ENCODE results near the gene EDNRB.
"Not testable (repeated sequence)": the region's sequence is repeated elsewhere in the genome, so short reads cannot be mapped to it uniquely, and the experiment has no call there.

Gene EDNRB

DNA sequence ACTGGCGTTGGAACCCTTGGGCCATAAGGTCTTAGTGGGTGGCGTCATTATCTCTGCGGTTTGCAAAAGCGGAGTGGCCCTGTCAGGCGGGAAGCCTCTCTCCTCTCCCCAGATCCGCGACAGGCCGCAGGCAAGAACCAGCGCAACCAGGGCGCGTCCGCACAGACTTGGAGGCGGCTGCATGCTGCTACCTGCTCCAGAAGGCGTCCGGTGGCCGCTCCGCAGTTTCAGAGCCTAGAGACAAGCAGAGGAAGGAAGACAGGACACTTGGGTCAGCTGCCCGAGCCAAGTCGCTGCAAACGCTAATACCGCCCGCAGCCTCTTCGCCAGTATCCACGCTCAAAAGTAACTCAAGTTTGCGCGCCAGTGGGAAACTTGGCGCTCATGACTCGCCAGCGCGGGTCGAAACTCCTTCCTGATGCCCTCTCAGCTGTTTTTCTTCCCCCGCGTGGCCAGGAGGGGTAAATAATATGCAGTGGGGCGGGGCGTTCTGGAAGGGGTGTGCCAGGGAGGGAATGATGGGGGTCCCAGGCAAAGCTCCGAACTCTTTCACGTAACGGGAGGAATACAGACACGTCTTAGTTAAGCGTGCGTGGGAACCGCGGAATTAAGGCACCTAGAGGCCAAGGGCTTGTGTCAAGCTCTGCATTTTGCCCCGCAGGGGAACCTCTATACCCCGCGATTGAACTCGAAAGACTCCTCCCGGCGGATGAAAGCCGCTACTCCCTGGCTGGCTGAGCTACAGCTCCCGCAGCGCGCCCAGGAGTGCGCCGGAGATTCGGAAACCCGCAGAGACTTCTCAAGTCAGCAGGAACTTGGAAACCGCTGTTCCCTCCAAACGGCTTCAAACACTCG, at the start of gene EDNRB:
Gene EDNRB (minus strand): TSS at position 441 of the 855 bp plus-strand sequence. CDS start 258 bp downstream, at position 183.
- no peak for DNase-seq

DNA sequence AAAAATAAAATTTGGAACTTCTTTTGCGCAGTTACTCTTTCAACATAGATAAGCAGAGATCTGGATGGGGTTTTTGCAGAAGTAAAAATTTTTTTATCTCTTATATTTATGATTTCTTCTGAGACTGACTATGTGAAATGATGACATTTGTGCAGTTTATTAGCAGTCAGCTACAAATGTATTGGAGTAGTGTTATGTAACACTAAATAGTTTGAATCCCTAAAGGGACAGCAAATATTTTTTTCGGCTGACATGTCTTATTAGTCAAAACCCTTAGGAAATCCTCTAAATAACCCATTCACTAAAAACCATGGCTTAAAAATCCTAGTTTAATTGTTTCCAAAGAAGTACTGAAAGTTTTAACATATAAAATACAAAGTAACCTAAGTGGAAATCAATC, 48.0 kb upstream of the EDNRB start:
- DNase-seq = no peak

GRCh38 chr13:77952737-77953136, 34.1 kb upstream of the EDNRB start:
- no peak for DNase-seq

DNA sequence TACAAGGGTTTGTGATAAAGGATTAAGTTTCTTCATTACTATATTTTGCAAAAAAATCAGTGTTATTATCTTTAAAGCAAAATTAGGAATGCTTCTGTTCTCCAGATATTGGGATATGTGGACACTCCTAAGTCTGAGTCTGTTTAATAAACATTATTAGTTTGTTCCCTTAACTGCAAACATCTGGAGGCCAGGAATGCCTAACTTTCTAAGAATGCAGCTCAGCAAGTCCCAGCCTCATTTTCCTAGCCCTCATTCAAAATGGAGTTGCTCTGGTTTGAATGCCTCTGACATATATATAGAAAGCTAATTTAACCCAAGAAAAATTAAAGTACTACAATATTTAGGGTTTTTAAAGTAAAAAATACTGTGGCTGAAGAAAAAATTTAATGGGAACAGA, 33.6 kb upstream of the EDNRB start:
- no peak for DNase-seq

- DNase-seq = no peak
Observed at GRCh38 chr13:77946522-77946921, 27.9 kb upstream of the EDNRB start.

- DNase-seq = not testable (repeated sequence)
Observed at GRCh38 chr13:77935063-77935462, 16.4 kb upstream of the EDNRB start.

- no peak for DNase-seq
Observed at GRCh38 chr13:77930430-77930829, 11.8 kb upstream of the EDNRB start.

- DNase-seq = no peak
Observed at GRCh38 chr13:77928909-77929308, 10.3 kb upstream of the EDNRB start.

GRCh38 chr13:77925616-77926015, 7.0 kb upstream of the EDNRB start:
- DNase-seq = no peak

GRCh38 chr13:77919921-77920294, 1.3 kb upstream of the EDNRB start:
- no peak for DNase-seq

- no peak for DNase-seq
Observed at GRCh38 chr13:77919246-77919920, 752 bp upstream of the EDNRB start.

DNA sequence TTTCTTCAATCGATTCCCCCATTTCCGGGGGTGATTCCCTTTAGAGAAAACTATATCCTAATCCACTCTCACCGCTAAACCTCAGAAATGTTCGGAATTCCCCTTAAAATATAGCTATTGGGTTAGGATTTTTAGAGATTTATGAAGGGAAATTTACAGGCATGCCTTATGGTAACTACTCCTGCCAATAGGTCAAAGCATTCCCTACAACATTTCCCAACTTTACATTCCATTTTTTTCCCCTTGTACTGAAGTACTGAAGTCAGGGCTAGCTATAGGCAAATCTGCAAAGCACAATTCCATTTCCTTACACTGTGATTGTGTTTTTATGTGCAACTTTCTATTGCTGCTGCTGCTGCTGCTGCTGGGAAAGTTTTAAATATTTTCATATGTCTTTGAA, 2.1 kb downstream of the EDNRB start:
- DNase-seq = no peak

DNA sequence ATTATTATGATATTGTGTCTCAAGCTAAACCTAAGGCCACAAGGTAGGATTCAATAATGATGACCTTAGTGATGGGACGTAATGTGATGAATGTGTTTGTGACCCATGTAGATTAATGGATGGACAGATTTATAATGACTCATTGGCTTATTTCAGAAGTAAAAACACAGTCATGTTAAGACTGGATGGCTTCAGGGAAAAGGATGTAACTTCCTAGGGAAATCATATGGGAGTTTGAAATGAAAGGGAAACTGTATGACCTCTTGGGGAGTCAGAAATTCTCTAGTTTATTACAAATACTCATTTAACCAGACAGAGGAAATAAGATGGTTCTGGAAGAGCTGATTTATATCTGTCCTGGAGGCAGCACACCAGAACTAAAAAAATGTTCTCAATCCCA, 2.9 kb downstream of the EDNRB start:
- no peak for DNase-seq

GRCh38 chr13:77913003-77913402, 5.6 kb downstream of the EDNRB start:
- DNase-seq = no peak

DNA sequence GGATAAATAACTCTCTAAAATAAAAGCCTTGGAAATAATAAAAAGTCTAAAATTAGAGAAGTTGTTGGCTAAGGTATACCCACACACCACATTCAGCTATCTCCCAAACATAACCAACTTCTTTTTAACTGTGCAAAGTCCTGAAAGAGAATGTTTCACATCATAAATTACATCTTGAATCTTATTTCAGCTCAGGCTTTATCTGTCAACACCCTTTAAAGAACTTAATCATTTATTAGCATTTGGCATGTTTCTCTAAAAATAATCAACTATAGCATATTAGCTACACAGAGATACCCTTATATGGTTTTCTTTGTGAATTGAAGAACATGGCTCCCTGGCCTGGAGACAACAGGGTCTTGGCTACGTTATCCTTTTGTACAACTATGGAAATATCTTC, 6.9 kb downstream of the EDNRB start:
- DNase-seq = no peak

DNA sequence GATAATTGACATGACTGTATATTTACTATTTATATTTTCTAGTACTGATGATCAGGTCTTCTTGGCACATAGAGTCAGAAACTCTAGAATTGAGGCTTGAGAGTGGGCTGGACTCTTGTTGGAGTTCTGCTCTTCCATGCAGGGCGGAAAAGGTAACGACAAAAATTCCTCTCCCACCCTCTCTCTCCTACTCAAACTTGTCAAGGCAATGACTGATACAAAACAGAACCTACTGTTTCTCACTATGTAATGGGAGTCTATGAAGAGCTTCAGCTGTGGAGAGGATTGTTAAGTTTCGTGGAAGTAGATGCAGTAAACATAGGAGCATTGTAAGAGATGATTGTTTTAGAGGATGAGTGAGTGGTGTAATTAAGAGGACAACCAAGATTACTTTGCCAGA, 8.8 kb downstream of the EDNRB start:
- no peak for DNase-seq

DNA sequence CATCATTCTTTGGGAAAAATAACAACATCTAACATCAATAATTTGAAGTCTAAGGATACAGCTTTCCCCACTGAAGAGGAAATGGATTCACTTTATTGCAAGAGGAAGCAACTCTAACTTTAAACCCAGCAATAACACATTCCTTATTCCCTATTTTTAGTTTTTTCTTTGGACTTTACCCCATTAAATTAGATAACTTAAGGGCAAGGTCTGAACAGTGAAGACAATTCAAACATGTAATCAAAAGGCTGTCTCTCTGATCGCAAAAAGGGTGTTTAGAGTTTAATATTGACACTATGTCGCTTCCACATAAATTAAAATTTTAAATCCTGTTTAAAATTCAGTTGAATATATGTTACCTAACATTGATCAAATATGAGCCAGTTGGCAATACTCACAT, 10.1 kb downstream of the EDNRB start:
- no peak for DNase-seq

- DNase-seq = no peak
Observed at GRCh38 chr13:77907666-77908341, 10.8 kb downstream of the EDNRB start.

- no peak for DNase-seq
Observed at GRCh38 chr13:77904031-77904430, 14.6 kb downstream of the EDNRB start.

- no peak for DNase-seq
Observed at GRCh38 chr13:77903435-77903834, 15.2 kb downstream of the EDNRB start.

DNA sequence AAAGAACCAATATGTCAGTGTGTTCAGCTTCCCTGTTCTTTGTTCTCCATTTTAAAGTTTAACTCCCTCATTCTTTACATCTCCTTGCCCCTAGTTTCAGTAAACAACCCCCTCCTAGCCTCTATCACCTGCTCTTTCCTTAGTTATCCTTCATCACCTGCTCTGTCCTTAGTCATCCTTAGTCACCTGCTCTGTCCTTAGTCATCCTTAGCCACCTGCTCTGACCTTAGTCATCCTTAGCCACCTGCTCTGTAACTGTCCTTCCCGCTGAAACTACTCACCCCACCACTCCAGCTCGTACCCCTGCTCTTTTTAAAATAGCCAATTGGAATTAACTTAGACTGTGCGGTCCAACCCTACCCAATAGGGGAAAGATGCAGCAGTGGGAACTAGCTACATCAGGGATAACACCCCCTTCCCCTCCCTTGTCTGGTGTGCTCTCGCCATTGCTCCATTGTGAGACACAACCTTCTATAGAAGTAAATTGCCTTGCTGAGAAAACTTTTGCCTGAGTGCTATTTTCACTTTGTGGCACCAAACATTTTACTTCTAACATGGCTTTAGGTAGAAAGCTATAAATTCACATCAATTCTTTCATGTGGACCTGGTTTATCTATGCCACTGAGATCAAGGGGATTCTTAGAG, 16.2 kb downstream of the EDNRB start:
- DNase-seq = no peak

- DNase-seq = no peak
Observed at GRCh38 chr13:77898097-77898496, 20.5 kb downstream of the EDNRB start.

GRCh38 chr13:77896977-77897376, 21.7 kb downstream of the EDNRB start:
- no peak for DNase-seq
